ENCODE data around the gene LRRC32. TPM values are rescaled to one million over a fixed set of nuclear protein-coding genes. Genes with fewer than 3 reads are reported as not detected.

Gene LRRC32
- total and polyA plus RNA-seq, 3 experiments from 2014 or later, result 0.06 to 2.8 (median 1.5) TPM

GRCh38 chr11:76627606-76628005, 42.9 kb downstream of the LRRC32 start:
- ChIA-PET POLR2A (no interaction called here), CTCF (no interaction called here)
- H3K4me1 ChIP-seq (ENCODE audit: insufficient read depth, low read length), result no peaks in the 10 kb centered on the region
- H3K27ac ChIP-seq (ENCODE audit: low read depth, low read length), result no peak overlapping the region
- Mint-ChIP-seq H3K27ac (peak overlapping the region in 2 of 8 donors; percentile 18 to 70), H3K9me3 (peaks cover 0 to 9% (median 5%) of the 10 kb centered on the region in 5 donors), H3K27me3 (peaks cover 0 to 7% of the 10 kb centered on the region in 2 donors), H3K4me3 (peak overlapping the region in 1 of 7 donors; percentile 3), H3K4me1 (peaks cover 22 to 29% (median 24%) of the 10 kb centered on the region in 3 donors), H3K36me3 (peaks cover 0 to 1% (median 0%) of the 10 kb centered on the region in 3 donors)
- no peaks in the 10 kb centered on the region for H3K9me3 ChIP-seq (ENCODE audit: low read length)
- no peaks in the 10 kb centered on the region for H3K36me3 ChIP-seq (ENCODE audit: insufficient read depth, low read length)
- DNase-seq, result no peak
- no peak overlapping the region for H3K4me3 ChIP-seq (ENCODE audit: low read length)
- H3K27me3 ChIP-seq (ENCODE audit: insufficient read depth, low read length, poor library complexity, severe bottlenecking), result no peaks in the 10 kb centered on the region

GRCh38 chr11:76626921-76627401, 43.6 kb downstream of the LRRC32 start:
- Histone ChIP-seq H3K9me3 (ENCODE audit: low read length) (no peaks in the 10 kb centered on the region), H3K36me3 (ENCODE audit: insufficient read depth, low read length) (no peaks in the 10 kb centered on the region), H3K4me1 (ENCODE audit: insufficient read depth, low read length) (no peaks in the 10 kb centered on the region), H3K4me3 (ENCODE audit: low read length) (no peak overlapping the region), H3K27me3 (ENCODE audit: insufficient read depth, low read length, poor library complexity, severe bottlenecking) (no peaks in the 10 kb centered on the region), H3K27ac (ENCODE audit: low read depth, low read length) (no peak overlapping the region)
- peak overlapping the region in 1 of 7 donors; percentile 35 for H3K4me3 Mint-ChIP-seq
- peaks cover 0 to 7% of the 10 kb centered on the region in 2 donors for H3K27me3 Mint-ChIP-seq
- ChIA-PET POLR2A (no interaction called here), CTCF (no interaction called here)
- peak overlapping the region in 1 of 8 donors; percentile 19 for H3K27ac Mint-ChIP-seq
- H3K4me1 Mint-ChIP-seq, result peaks cover 20 to 29% (median 21%) of the 10 kb centered on the region in 3 donors
- DNase-seq, result peak in 1 of 5 donors; percentile 41
- peaks cover 0 to 1% (median 0%) of the 10 kb centered on the region in 3 donors for H3K36me3 Mint-ChIP-seq
- peaks cover 0 to 9% (median 5%) of the 10 kb centered on the region in 5 donors for H3K9me3 Mint-ChIP-seq

- DNase-seq, result no peak
- Mint-ChIP-seq H3K9me3 (peaks cover 0 to 9% (median 5%) of the 10 kb centered on the region in 5 donors), H3K4me1 (peaks cover 20 to 29% (median 21%) of the 10 kb centered on the region in 3 donors), H3K4me3 (no peak overlapping the region), H3K27ac (no peak overlapping the region), H3K27me3 (peaks cover 0 to 7% of the 10 kb centered on the region in 2 donors), H3K36me3 (peaks cover 0 to 1% (median 0%) of the 10 kb centered on the region in 3 donors)
- ChIA-PET POLR2A (no interaction called here), CTCF (no interaction called here)
- Histone ChIP-seq H3K4me3 (ENCODE audit: low read length) (no peak overlapping the region), H3K9me3 (ENCODE audit: low read length) (no peaks in the 10 kb centered on the region), H3K36me3 (ENCODE audit: insufficient read depth, low read length) (no peaks in the 10 kb centered on the region), H3K27me3 (ENCODE audit: insufficient read depth, low read length, poor library complexity, severe bottlenecking) (no peaks in the 10 kb centered on the region), H3K27ac (ENCODE audit: low read depth, low read length) (no peak overlapping the region), H3K4me1 (ENCODE audit: insufficient read depth, low read length) (no peaks in the 10 kb centered on the region)
These were observed 44.3 kb downstream of the LRRC32 start for GRCh38 chr11:76626266-76626665.

- Mint-ChIP-seq H3K27me3 (peaks cover 0 to 7% of the 10 kb centered on the region in 2 donors), H3K36me3 (peaks cover 0 to 1% (median 0%) of the 10 kb centered on the region in 3 donors), H3K4me1 (peaks cover 20 to 29% (median 21%) of the 10 kb centered on the region in 3 donors), H3K27ac (no peak overlapping the region), H3K9me3 (peaks cover 0 to 9% (median 5%) of the 10 kb centered on the region in 5 donors), H3K4me3 (no peak overlapping the region)
- no peaks in the 10 kb centered on the region for H3K4me1 ChIP-seq (ENCODE audit: insufficient read depth, low read length)
- no peak for DNase-seq
- no peak overlapping the region for H3K27ac ChIP-seq (ENCODE audit: low read depth, low read length)
- H3K4me3 ChIP-seq (ENCODE audit: low read length), result no peak overlapping the region
- no peaks in the 10 kb centered on the region for H3K36me3 ChIP-seq (ENCODE audit: insufficient read depth, low read length)
- no peaks in the 10 kb centered on the region for H3K27me3 ChIP-seq (ENCODE audit: insufficient read depth, low read length, poor library complexity, severe bottlenecking)
- no peaks in the 10 kb centered on the region for H3K9me3 ChIP-seq (ENCODE audit: low read length)
- POLR2A ChIA-PET, result no interaction called here
- CTCF ChIA-PET, result no interaction called here
These were observed 44.9 kb downstream of the LRRC32 start for GRCh38 chr11:76625472-76626186.

- Histone ChIP-seq H3K9me3 (ENCODE audit: low read length) (no peaks in the 10 kb centered on the region), H3K27ac (ENCODE audit: low read depth, low read length) (no peak overlapping the region), H3K4me3 (ENCODE audit: low read length) (no peak overlapping the region), H3K36me3 (ENCODE audit: insufficient read depth, low read length) (no peaks in the 10 kb centered on the region), H3K4me1 (ENCODE audit: insufficient read depth, low read length) (no peaks in the 10 kb centered on the region), H3K27me3 (ENCODE audit: insufficient read depth, low read length, poor library complexity, severe bottlenecking) (no peaks in the 10 kb centered on the region)
- DNase-seq, result no peak
- Mint-ChIP-seq H3K36me3 (peaks cover 0 to 1% (median 0%) of the 10 kb centered on the region in 3 donors), H3K9me3 (peaks cover 0 to 9% (median 5%) of the 10 kb centered on the region in 5 donors), H3K4me3 (no peak overlapping the region), H3K27me3 (peaks cover 0 to 7% of the 10 kb centered on the region in 2 donors), H3K27ac (no peak overlapping the region), H3K4me1 (peaks cover 16 to 29% (median 17%) of the 10 kb centered on the region in 3 donors)
- CTCF ChIA-PET, result no interaction called here
- POLR2A ChIA-PET, result no interaction called here
These were observed 45.8 kb downstream of the LRRC32 start for GRCh38 chr11:76624500-76625379.

- ChIA-PET CTCF (no interaction called here), POLR2A (no interaction called here)
- Histone ChIP-seq H3K27me3 (ENCODE audit: insufficient read depth, low read length, poor library complexity, severe bottlenecking) (no peaks in the 10 kb centered on the region), H3K9me3 (ENCODE audit: low read length) (no peaks in the 10 kb centered on the region), H3K27ac (ENCODE audit: low read depth, low read length) (no peak overlapping the region), H3K4me1 (ENCODE audit: insufficient read depth, low read length) (no peaks in the 10 kb centered on the region), H3K4me3 (ENCODE audit: low read length) (no peak overlapping the region), H3K36me3 (ENCODE audit: insufficient read depth, low read length) (no peaks in the 10 kb centered on the region)
- Mint-ChIP-seq H3K27me3 (peaks cover 0 to 9% of the 10 kb centered on the region in 2 donors), H3K4me1 (peaks cover 16 to 26% (median 16%) of the 10 kb centered on the region in 3 donors), H3K36me3 (peaks cover 0 to 1% (median 0%) of the 10 kb centered on the region in 3 donors), H3K9me3 (peaks cover 0 to 9% (median 5%) of the 10 kb centered on the region in 5 donors), H3K27ac (no peak overlapping the region), H3K4me3 (no peak overlapping the region)
- no peak for DNase-seq
These were observed 46.6 kb downstream of the LRRC32 start for GRCh38 chr11:76623884-76624419.

- peaks cover 0 to 1% (median 0%) of the 10 kb centered on the region in 3 donors for H3K36me3 Mint-ChIP-seq
- no peaks in the 10 kb centered on the region for H3K4me1 ChIP-seq (ENCODE audit: insufficient read depth, low read length)
- H3K4me3 Mint-ChIP-seq, result no peak overlapping the region
- H3K27me3 Mint-ChIP-seq, result peaks cover 0 to 11% of the 10 kb centered on the region in 2 donors
- peaks cover 0 to 13% (median 5%) of the 10 kb centered on the region in 5 donors for H3K9me3 Mint-ChIP-seq
- POLR2A ChIA-PET, result no interaction called here
- H3K27me3 ChIP-seq (ENCODE audit: insufficient read depth, low read length, poor library complexity, severe bottlenecking), result no peaks in the 10 kb centered on the region
- no peaks in the 10 kb centered on the region for H3K36me3 ChIP-seq (ENCODE audit: insufficient read depth, low read length)
- no peaks in the 10 kb centered on the region for H3K9me3 ChIP-seq (ENCODE audit: low read length)
- CTCF ChIA-PET, result no interaction called here
- no peak overlapping the region for H3K27ac Mint-ChIP-seq
- H3K27ac ChIP-seq (ENCODE audit: low read depth, low read length), result no peak overlapping the region
- DNase-seq, result no peak
- H3K4me3 ChIP-seq (ENCODE audit: low read length), result no peak overlapping the region
- H3K4me1 Mint-ChIP-seq, result peaks cover 16 to 24% (median 16%) of the 10 kb centered on the region in 3 donors
These were observed 47.2 kb downstream of the LRRC32 start for GRCh38 chr11:76623171-76623883.
